ENCODE data around the gene IGBP1.

Gene IGBP1

DNA sequence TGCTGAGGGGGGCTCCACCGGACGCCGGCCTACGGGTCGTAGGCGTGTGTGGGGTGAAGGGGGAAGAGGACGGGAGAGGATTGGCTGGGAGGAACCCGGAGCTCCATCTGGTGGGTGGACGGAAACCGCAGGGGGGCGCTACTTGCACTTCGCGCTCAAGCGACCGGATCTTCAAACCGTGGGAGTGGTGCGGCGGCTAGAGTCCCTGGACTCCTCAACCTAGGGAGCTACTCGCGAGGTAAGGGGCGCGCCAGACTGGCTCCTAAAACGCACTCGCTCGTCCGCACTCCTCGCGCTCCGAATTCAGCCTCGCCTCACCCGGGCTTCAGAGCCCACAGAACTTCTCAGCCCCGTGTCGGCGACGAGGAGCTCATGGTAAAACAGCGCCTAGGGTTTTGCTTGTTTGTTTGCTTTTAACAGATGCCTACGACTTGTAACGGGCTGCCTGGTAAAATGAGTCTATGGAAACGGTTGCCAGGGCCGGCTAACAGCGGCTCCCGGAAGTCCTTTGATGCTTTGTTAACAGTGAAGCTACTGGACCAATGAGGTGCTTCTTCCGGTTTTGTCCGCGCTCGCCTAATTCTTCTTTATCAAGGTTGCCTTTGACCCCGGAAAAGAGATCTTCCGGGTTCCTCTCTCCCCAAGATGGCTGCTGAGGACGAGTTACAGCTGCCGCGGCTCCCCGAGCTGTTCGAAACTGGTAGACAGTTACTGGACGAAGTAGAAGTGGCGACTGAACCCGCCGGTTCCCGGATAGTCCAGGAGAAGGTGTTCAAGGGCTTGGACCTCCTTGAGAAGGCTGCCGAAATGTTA, at the start of gene IGBP1:
Gene IGBP1 (plus strand): TSS at position 145 of the 813 bp plus-strand sequence. CDS start 501 bp downstream, at position 646.
- peak within 1 kb of the TSS; percentile 99 for H3K4me3 ChIP-seq (ENCODE audit: low read depth, low read length)
- TF ChIP-seq CTCF (IDR thresholded peaks at IDR 0.05; ENCODE audit: low read depth, low read length) = peak; percentile 42
- TF ChIP-seq MYC (IDR thresholded peaks at IDR 0.05; ENCODE audit: low read depth, low read length) = peak; percentile 73
- peak; percentile 43 for TF ChIP-seq POLR2A (IDR thresholded peaks at IDR 0.05; ENCODE audit: extremely low read depth, insufficient read length)
- TF ChIP-seq, protein P1, sequence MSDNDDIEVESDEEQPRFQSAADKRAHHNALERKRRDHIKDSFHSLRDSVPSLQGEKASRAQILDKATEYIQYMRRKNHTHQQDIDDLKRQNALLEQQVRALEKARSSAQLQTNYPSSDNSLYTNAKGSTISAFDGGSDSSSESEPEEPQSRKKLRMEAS (IDR thresholded peaks at IDR 0.05; ENCODE audit: low read depth, low read length) = peak; percentile 49; the same call in 1 of the 2 replicates
- peak; percentile 95 for DNase-seq (ENCODE audit: low read depth)

DNA sequence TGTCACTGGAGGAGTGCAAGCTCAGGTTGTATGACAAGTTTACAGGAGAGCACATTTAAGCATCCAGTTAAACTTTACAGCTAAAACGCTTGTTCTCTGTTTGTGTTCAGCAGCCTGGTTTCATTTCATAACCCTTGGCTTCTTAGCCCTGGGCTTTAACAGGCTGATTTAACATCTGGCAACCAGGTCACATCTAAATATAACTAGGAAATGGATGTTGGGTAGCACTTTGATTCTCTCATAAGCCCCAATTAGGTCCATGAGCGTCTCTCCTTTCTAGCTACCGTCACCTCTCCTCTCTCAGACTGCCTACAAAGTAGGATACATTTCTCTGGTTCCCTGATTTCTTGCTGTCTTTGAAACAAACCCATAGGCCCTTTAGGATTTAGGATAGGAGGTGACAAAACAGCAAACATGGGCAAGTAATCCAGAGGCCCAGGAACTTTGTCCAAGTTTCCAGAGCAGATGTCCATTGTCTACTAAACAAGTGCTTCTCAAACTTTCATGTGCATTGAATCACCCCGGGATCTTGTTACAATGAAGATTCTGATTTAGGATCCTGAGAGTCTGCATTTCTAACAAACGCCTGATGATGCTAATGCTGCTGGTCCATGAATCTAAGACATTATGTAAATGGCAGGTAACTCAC, 48.5 kb upstream of the IGBP1 start:
- DNase-seq (ENCODE audit: low read depth) = no peak
- no peak overlapping the region for H3K4me3 ChIP-seq (ENCODE audit: low read depth, low read length)
- TF ChIP-seq POLR2A (IDR thresholded peaks at IDR 0.05; ENCODE audit: extremely low read depth, insufficient read length) (no peak), MYC (IDR thresholded peaks at IDR 0.05; ENCODE audit: low read depth, low read length) (no peak), CTCF (IDR thresholded peaks at IDR 0.05; ENCODE audit: low read depth, low read length) (no peak)
- TF ChIP-seq, protein P1 (IDR thresholded peaks at IDR 0.05; ENCODE audit: low read depth, low read length) = no peak

DNA sequence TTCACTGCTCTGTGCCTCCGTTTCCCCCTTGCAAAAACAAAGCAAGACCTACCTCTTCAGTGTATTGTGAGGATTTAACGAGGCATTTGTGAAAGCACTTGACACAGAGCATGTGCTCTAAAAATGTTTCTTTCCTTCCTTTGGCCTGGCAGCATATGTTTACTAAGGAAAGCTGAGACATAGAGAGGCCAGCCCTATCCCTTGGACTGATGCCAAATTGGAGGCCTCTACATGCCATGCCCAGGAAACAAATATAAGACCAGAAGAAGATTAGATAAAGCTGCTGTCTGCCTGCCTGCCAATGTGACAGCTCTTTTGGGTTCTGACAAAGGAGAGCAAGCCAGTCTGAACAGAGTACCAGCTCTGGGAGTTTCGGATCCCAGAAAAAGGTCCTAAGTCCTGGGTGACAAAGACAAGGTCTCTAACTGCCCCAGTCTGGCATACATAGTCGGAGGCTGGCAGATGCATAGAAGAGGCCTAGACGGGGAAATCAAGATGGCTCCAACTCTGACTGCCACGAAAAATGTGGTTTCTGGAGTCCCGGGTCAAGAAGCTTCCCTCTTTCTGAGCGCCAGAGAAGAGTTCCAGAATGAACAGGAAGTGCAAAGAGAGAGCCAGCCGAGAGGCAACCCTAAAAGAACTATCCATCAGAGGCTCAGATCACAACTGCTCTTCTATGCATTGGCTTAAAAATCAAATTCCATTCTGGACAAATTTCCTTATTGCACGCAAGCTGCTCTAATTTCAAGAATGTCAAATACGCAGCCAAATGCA, 45.2 kb upstream of the IGBP1 start:
- DNase-seq (ENCODE audit: low read depth) = no peak
- H3K4me3 ChIP-seq (ENCODE audit: low read depth, low read length) = no peak overlapping the region
- TF ChIP-seq MYC (IDR thresholded peaks at IDR 0.05; ENCODE audit: low read depth, low read length) (no peak), CTCF (IDR thresholded peaks at IDR 0.05; ENCODE audit: low read depth, low read length) (no peak), POLR2A (IDR thresholded peaks at IDR 0.05; ENCODE audit: extremely low read depth, insufficient read length) (no peak)
- TF ChIP-seq, protein P1 (IDR thresholded peaks at IDR 0.05; ENCODE audit: low read depth, low read length) = no peak

GRCh38 chrX:70088751-70089150, 44.5 kb upstream of the IGBP1 start:
- H3K4me3 ChIP-seq (ENCODE audit: low read depth, low read length) = no peak overlapping the region
- DNase-seq (ENCODE audit: low read depth) = no peak
- no peak for TF ChIP-seq CTCF (IDR thresholded peaks at IDR 0.05; ENCODE audit: low read depth, low read length)
- no peak for TF ChIP-seq POLR2A (IDR thresholded peaks at IDR 0.05; ENCODE audit: extremely low read depth, insufficient read length)
- TF ChIP-seq, protein P1 (IDR thresholded peaks at IDR 0.05; ENCODE audit: low read depth, low read length) = no peak
- no peak for TF ChIP-seq MYC (IDR thresholded peaks at IDR 0.05; ENCODE audit: low read depth, low read length)

DNA sequence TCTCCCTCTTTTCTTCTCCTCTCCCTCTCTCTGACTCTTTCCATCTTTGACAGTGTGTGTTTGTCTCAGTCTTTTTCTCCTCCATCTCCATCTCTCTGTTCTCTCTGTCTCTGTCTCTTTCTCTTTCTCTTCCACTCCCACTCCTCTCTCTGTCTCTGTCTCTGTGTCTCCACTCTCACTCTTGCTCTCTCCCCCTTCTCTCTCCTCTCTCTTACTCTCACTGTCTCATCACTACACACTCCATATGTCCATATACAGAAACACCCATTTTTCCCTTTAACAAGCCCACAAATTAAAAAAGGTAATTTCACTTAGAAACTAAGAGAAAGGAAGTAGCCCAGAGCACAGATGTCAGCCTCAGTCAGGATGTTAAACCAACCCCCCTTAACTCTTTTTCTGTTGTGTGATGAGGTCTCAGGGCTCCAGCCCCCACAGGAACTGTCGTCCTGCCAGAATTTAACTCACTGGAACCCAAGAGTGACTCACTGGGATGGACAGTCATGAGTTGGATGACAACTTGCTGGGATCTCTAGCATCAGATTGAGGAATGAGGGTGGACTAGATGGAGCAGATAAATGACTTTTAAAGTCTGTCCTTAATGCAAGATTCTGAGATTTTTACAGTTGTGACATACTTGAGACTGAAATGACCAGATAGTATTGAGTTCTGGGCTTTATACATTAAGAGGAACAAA, 43.5 kb upstream of the IGBP1 start:
- TF ChIP-seq CTCF (IDR thresholded peaks at IDR 0.05; ENCODE audit: low read depth, low read length) = no peak
- TF ChIP-seq MYC (IDR thresholded peaks at IDR 0.05; ENCODE audit: low read depth, low read length) = no peak
- TF ChIP-seq, protein P1 (IDR thresholded peaks at IDR 0.05; ENCODE audit: low read depth, low read length) = no peak
- TF ChIP-seq POLR2A (IDR thresholded peaks at IDR 0.05; ENCODE audit: extremely low read depth, insufficient read length) = no peak
- no peak overlapping the region for H3K4me3 ChIP-seq (ENCODE audit: low read depth, low read length)
- DNase-seq (ENCODE audit: low read depth) = no peak

Measured in NB4 (cell line).